SK-N-MC (cell line): Measurements from ENCODE around the gene SOAT1.
"Not testable (repeated sequence)": the region's sequence is repeated elsewhere in the genome, so short reads cannot be mapped to it uniquely, and the experiment has no call there.

Source experiments
- DNase-seq: peaks from one replicate; pipeline ENCODE4 v3.0.0-alpha.2; 2011; ENCODE audit warnings: low read depth, low spot score
- H3K27ac ChIP-seq: fragments of 200-600 bp; sonication (generic); 2 replicates; pipeline ENCODE4 v1.5.1; 2016; ENCODE audit warnings: mixed run types
- H3K36me3 ChIP-seq: fragments of 200-600 bp; sonication (generic); 2 replicates; pipeline ENCODE4 v1.6.1; 2017; ENCODE audit warnings: antibody characterized with exemption, low read length, mixed read lengths; ENCODE audit not compliant: insufficient read depth
- H3K4me3 ChIP-seq: fragments of 200-600 bp; sonication (generic); 2 replicates; pipeline ENCODE4 v1.5.1; 2016
- H3K9ac ChIP-seq: fragments of 200-600 bp; sonication (generic); 2 replicates; pipeline ENCODE4 v1.8.0; 2017; ENCODE audit warnings: mixed run types, mixed read lengths; ENCODE audit not compliant: insufficient read length
- H3K9me3 ChIP-seq: fragments of 200-600 bp; sonication (generic); 2 replicates; pipeline ENCODE4 v1.6.1; 2017; ENCODE audit warnings: low read depth, mild to moderate bottlenecking, antibody characterized with exemption, low read length, moderate library complexity, mixed read lengths
- EZH2 ChIP-seq: fragments of 200-600 bp; sonication (generic); IDR thresholded peaks from one replicate; pipeline ENCODE4 v1.6.1; 2017; ENCODE audit warnings: antibody characterized with exemption
- FOXP2 ChIP-seq: optimal IDR thresholded peaks from 2 replicates; pipeline ENCODE3; 2011; ENCODE audit warnings: mild to moderate bottlenecking, moderate library complexity; ENCODE audit not compliant: insufficient read depth; ENCODE audit errors: extremely low read length, control extremely low read depth
- POLR2AphosphoS5 ChIP-seq: IDR thresholded peaks from 2 replicates; pipeline ENCODE4 v1.6.1; 2012; ENCODE audit warnings: mild to moderate bottlenecking, low read depth, low read length, borderline replicate concordance

Gene SOAT1

GRCh38 chr1:179365342-179366092, 71.9 kb downstream of the SOAT1 start, which contains the start of gene AXDND1:
AXDND1 (plus strand) TSS chr1:179365971; CDS start chr1:179366510, 539 bp downstream.
- peak; percentile 50 for DNase-seq
- H3K36me3 ChIP-seq, result no peaks in the 10 kb centered on the region
- peak within 1 kb of the TSS; percentile 76 for H3K27ac ChIP-seq
- H3K9me3 ChIP-seq, result no peaks in the 10 kb centered on the region
- H3K9ac ChIP-seq, result peak within 1 kb of the TSS; percentile 80
- TF ChIP-seq POLR2AphosphoS5, result peak; percentile 69
- no peak for TF ChIP-seq FOXP2
- H3K4me3 ChIP-seq, result peak within 1 kb of the TSS; percentile 91

GRCh38 chr1:179366093-179366800, 72.7 kb downstream of the SOAT1 start:
- no peaks in the 10 kb centered on the region for H3K9me3 ChIP-seq
- H3K4me3 ChIP-seq, result peak overlapping the region; percentile 91
- H3K9ac ChIP-seq, result peak overlapping the region; percentile 80
- H3K27ac ChIP-seq, result no peak overlapping the region
- no peak for TF ChIP-seq POLR2AphosphoS5
- no peak for DNase-seq
- H3K36me3 ChIP-seq, result no peaks in the 10 kb centered on the region

- no peak overlapping the region for H3K27ac ChIP-seq
- H3K9me3 ChIP-seq, result no peaks in the 10 kb centered on the region
- H3K4me3 ChIP-seq, result no peak overlapping the region
- DNase-seq, result peak; percentile 61
- no peak overlapping the region for H3K9ac ChIP-seq
- no peak for TF ChIP-seq EZH2
- no peaks in the 10 kb centered on the region for H3K36me3 ChIP-seq
These were observed 76.2 kb downstream of the SOAT1 start for GRCh38 chr1:179369751-179370341.

- TF ChIP-seq EZH2 (no peak), FOXP2 (no peak), POLR2AphosphoS5 (no peak)
These were observed 78.6 kb downstream of the SOAT1 start for GRCh38 chr1:179372160-179372559.

GRCh38 chr1:179376223-179376622, 82.6 kb downstream of the SOAT1 start:
- TF ChIP-seq EZH2 (no peak), POLR2AphosphoS5 (no peak), FOXP2 (no peak)
- H3K9ac ChIP-seq, result no peak overlapping the region
- no peak overlapping the region for H3K27ac ChIP-seq
- H3K36me3 ChIP-seq, result no peaks in the 10 kb centered on the region
- no peak overlapping the region for H3K4me3 ChIP-seq
- no peak for DNase-seq
- H3K9me3 ChIP-seq, result no peaks in the 10 kb centered on the region

More at GRCh38 chr1:179372160-179372559, 78.6 kb downstream of the SOAT1 start:
- Histone ChIP-seq H3K27ac (no peak overlapping the region), H3K9ac (no peak overlapping the region), H3K4me3 (no peak overlapping the region), H3K9me3 (no peaks in the 10 kb centered on the region), H3K36me3 (no peaks in the 10 kb centered on the region)
- no peak for DNase-seq

- H3K36me3 ChIP-seq, result no peaks in the 10 kb centered on the region
- H3K9me3 ChIP-seq, result no peaks in the 10 kb centered on the region
- DNase-seq, result no peak
- H3K9ac ChIP-seq, result no peak overlapping the region
- TF ChIP-seq POLR2AphosphoS5, result no peak
- no peak for TF ChIP-seq FOXP2
- no peak for TF ChIP-seq EZH2
- H3K27ac ChIP-seq, result no peak overlapping the region
- no peak overlapping the region for H3K4me3 ChIP-seq
These were observed 86.7 kb downstream of the SOAT1 start for GRCh38 chr1:179380299-179380698.

GRCh38 chr1:179384027-179384426, 90.4 kb downstream of the SOAT1 start:
- Histone ChIP-seq H3K27ac (no peak overlapping the region), H3K9ac (no peak overlapping the region), H3K36me3 (no peaks in the 10 kb centered on the region), H3K9me3 (no peaks in the 10 kb centered on the region), H3K4me3 (no peak overlapping the region)
- no peak for TF ChIP-seq POLR2AphosphoS5
- no peak for TF ChIP-seq FOXP2
- no peak for TF ChIP-seq EZH2
- no peak for DNase-seq

- no peak overlapping the region for H3K4me3 ChIP-seq
- H3K9ac ChIP-seq, result no peak overlapping the region
- H3K36me3 ChIP-seq, result no peaks in the 10 kb centered on the region
- DNase-seq, result no peak
- no peaks in the 10 kb centered on the region for H3K9me3 ChIP-seq
- no peak overlapping the region for H3K27ac ChIP-seq
- no peak for TF ChIP-seq POLR2AphosphoS5
- TF ChIP-seq FOXP2, result no peak
- no peak for TF ChIP-seq EZH2
These were observed 91.9 kb downstream of the SOAT1 start for GRCh38 chr1:179385510-179385909.

GRCh38 chr1:179393721-179394120, 100.1 kb downstream of the SOAT1 start:
- no peaks in the 10 kb centered on the region for H3K9me3 ChIP-seq
- no peak overlapping the region for H3K9ac ChIP-seq
- TF ChIP-seq FOXP2 (no peak), POLR2AphosphoS5 (no peak), EZH2 (no peak)
- no peak overlapping the region for H3K27ac ChIP-seq
- DNase-seq, result no peak
- no peaks in the 10 kb centered on the region for H3K36me3 ChIP-seq
- H3K4me3 ChIP-seq, result no peak overlapping the region

- not testable (repeated sequence) for H3K9me3 ChIP-seq, H3K4me3 ChIP-seq, H3K27ac ChIP-seq, H3K9ac ChIP-seq, H3K36me3 ChIP-seq, DNase-seq
These were observed 105.8 kb downstream of the SOAT1 start for GRCh38 chr1:179399399-179399798.
